IPS-18a (cell line): ENCODE results near the gene LRIG1.

Experiments
- H3K27ac ChIP-seq: one replicate; pipeline ENCODE4 v1.5.1; 2013; ENCODE audit warnings: low read length
- H3K27me3 ChIP-seq: one replicate; pipeline ENCODE4 v1.6.1; 2013; ENCODE audit warnings: mild to moderate bottlenecking, low read length; ENCODE audit not compliant: control insufficient read depth, insufficient read depth
- H3K36me3 ChIP-seq: one replicate; pipeline ENCODE4 v1.6.1; 2013; ENCODE audit warnings: low read depth, low read length; ENCODE audit not compliant: control insufficient read depth
- H3K4me1 ChIP-seq: one replicate; pipeline ENCODE4 v1.6.1; 2013; ENCODE audit warnings: low read depth, low read length; ENCODE audit not compliant: control insufficient read depth
- H3K4me3 ChIP-seq: one replicate; pipeline ENCODE4 v1.5.1; 2013; ENCODE audit warnings: low read length
- H3K9ac ChIP-seq: one replicate; pipeline ENCODE4 v1.6.1; 2013; ENCODE audit warnings: mild to moderate bottlenecking, low read length, moderate library complexity
- H3K9me3 ChIP-seq: one replicate; pipeline ENCODE4 v1.6.1; 2013; ENCODE audit warnings: low read depth, low read length; ENCODE audit not compliant: control insufficient read depth

The LRIG1 gene

GRCh38 chr3:66365080-66365479, 135.7 kb downstream of the LRIG1 start:
- H3K9ac ChIP-seq, result no peak overlapping the region
- H3K36me3 ChIP-seq, result no peaks in the 10 kb centered on the region
- H3K9me3 ChIP-seq, result no peaks in the 10 kb centered on the region
- H3K27me3 ChIP-seq, result no peaks in the 10 kb centered on the region
- H3K4me3 ChIP-seq, result no peak overlapping the region
- H3K27ac ChIP-seq, result no peak overlapping the region
- H3K4me1 ChIP-seq, result peaks cover 18% of the 10 kb centered on the region

DNA sequence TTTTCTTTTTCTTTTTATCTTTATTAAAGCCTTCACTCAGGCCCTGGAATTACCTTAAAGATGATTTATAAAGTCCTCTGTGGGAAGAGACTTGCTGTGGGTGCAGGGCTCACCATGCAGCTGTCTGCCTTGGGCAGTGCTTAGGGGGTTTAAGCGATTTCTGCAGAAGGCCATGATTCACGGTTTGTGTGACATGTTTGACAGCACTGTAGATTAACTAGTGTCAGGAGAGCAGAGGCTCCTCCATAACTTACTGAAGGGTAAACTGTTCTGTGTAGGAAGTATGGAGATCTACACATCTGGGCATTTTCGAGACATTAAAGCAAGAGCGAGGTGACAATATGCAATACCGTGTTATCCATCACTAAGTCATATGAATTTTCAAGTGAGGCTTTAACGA, 137.7 kb downstream of the LRIG1 start:
- no peaks in the 10 kb centered on the region for H3K27me3 ChIP-seq
- no peak overlapping the region for H3K4me3 ChIP-seq
- H3K9ac ChIP-seq, result no peak overlapping the region
- no peak overlapping the region for H3K27ac ChIP-seq
- no peaks in the 10 kb centered on the region for H3K36me3 ChIP-seq
- peaks cover 18% of the 10 kb centered on the region for H3K4me1 ChIP-seq
- H3K9me3 ChIP-seq, result no peaks in the 10 kb centered on the region

- Histone ChIP-seq H3K9me3 (no peaks in the 10 kb centered on the region), H3K4me1 (peaks cover 18% of the 10 kb centered on the region), H3K27ac (no peak overlapping the region), H3K9ac (no peak overlapping the region), H3K27me3 (no peaks in the 10 kb centered on the region), H3K4me3 (no peak overlapping the region), H3K36me3 (no peaks in the 10 kb centered on the region)
Observed at GRCh38 chr3:66362541-66362941, 138.3 kb downstream of the LRIG1 start.

DNA sequence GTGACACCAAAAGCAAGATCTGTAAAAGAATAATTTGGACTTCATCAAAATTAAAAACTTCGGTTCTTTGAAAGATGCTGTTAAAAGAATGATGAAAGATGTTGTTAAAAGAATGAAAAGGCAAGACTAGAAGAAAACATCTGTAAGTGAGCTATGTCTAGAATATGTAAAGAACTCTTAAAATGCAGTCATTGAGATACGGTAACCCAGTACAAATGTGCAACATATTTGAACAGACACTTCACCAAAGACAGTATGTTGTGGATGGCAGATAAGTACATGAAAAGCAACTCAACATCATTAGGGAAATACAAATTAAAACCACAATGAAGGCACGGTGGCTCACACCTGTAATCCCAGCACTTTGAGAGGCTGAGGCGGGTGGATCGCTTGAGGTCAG, 139.5 kb downstream of the LRIG1 start:
- no peaks in the 10 kb centered on the region for H3K27me3 ChIP-seq
- no peaks in the 10 kb centered on the region for H3K36me3 ChIP-seq
- H3K4me3 ChIP-seq, result no peak overlapping the region
- peaks cover 9% of the 10 kb centered on the region for H3K4me1 ChIP-seq
- no peaks in the 10 kb centered on the region for H3K9me3 ChIP-seq
- no peak overlapping the region for H3K9ac ChIP-seq
- no peak overlapping the region for H3K27ac ChIP-seq

GRCh38 chr3:66355997-66356396, 144.8 kb downstream of the LRIG1 start:
- H3K4me1 ChIP-seq, result no peaks in the 10 kb centered on the region
- no peaks in the 10 kb centered on the region for H3K36me3 ChIP-seq
- no peak overlapping the region for H3K9ac ChIP-seq
- H3K4me3 ChIP-seq, result no peak overlapping the region
- no peaks in the 10 kb centered on the region for H3K9me3 ChIP-seq
- no peaks in the 10 kb centered on the region for H3K27me3 ChIP-seq
- no peak overlapping the region for H3K27ac ChIP-seq

GRCh38 chr3:66355394-66355793, 145.4 kb downstream of the LRIG1 start:
- no peaks in the 10 kb centered on the region for H3K9me3 ChIP-seq
- H3K27ac ChIP-seq, result no peak overlapping the region
- no peak overlapping the region for H3K4me3 ChIP-seq
- no peaks in the 10 kb centered on the region for H3K36me3 ChIP-seq
- no peak overlapping the region for H3K9ac ChIP-seq
- H3K27me3 ChIP-seq, result no peaks in the 10 kb centered on the region
- H3K4me1 ChIP-seq, result no peaks in the 10 kb centered on the region

- H3K27ac ChIP-seq, result no peak overlapping the region
Observed at GRCh38 chr3:66354001-66354400, 146.8 kb downstream of the LRIG1 start.

GRCh38 chr3:66353530-66353929, 147.3 kb downstream of the LRIG1 start:
- H3K27ac ChIP-seq, result no peak overlapping the region

More at GRCh38 chr3:66354001-66354400, 146.8 kb downstream of the LRIG1 start:
- Histone ChIP-seq H3K9ac (no peak overlapping the region), H3K27me3 (no peaks in the 10 kb centered on the region), H3K4me3 (no peak overlapping the region), H3K4me1 (no peaks in the 10 kb centered on the region), H3K9me3 (no peaks in the 10 kb centered on the region), H3K36me3 (no peaks in the 10 kb centered on the region)

DNA sequence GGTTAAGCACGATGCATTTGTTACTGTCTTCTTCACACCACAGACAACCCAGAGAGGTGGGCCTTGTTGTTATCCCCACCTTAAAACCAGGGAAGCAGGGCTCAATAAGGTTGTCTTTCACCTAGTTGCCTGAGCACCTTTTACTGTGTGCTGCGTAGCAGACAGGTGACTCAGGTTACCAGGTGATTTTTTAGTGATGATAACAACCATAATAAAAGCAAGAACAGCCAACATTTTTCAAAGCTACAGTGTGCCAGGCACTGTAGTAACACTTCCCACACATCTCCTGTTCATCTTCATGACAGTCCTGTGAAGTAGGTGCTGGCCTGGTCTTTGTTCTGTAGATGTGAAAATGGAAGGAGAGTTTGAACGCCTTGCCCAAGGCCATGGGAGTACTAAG, 147.8 kb downstream of the LRIG1 start:
- Histone ChIP-seq H3K27me3 (no peaks in the 10 kb centered on the region), H3K9me3 (no peaks in the 10 kb centered on the region), H3K4me3 (no peak overlapping the region), H3K27ac (no peak overlapping the region), H3K4me1 (no peaks in the 10 kb centered on the region), H3K9ac (no peak overlapping the region), H3K36me3 (no peaks in the 10 kb centered on the region)

More at GRCh38 chr3:66353530-66353929, 147.3 kb downstream of the LRIG1 start:
- Histone ChIP-seq H3K4me1 (no peaks in the 10 kb centered on the region), H3K36me3 (no peaks in the 10 kb centered on the region), H3K9me3 (no peaks in the 10 kb centered on the region), H3K9ac (no peak overlapping the region), H3K4me3 (no peak overlapping the region), H3K27me3 (no peaks in the 10 kb centered on the region)

GRCh38 chr3:66350601-66351000, 150.2 kb downstream of the LRIG1 start:
- no peaks in the 10 kb centered on the region for H3K4me1 ChIP-seq
- no peaks in the 10 kb centered on the region for H3K9me3 ChIP-seq
- no peak overlapping the region for H3K4me3 ChIP-seq
- H3K27me3 ChIP-seq, result no peaks in the 10 kb centered on the region
- H3K27ac ChIP-seq, result no peak overlapping the region
- H3K9ac ChIP-seq, result no peak overlapping the region
- no peaks in the 10 kb centered on the region for H3K36me3 ChIP-seq

DNA sequence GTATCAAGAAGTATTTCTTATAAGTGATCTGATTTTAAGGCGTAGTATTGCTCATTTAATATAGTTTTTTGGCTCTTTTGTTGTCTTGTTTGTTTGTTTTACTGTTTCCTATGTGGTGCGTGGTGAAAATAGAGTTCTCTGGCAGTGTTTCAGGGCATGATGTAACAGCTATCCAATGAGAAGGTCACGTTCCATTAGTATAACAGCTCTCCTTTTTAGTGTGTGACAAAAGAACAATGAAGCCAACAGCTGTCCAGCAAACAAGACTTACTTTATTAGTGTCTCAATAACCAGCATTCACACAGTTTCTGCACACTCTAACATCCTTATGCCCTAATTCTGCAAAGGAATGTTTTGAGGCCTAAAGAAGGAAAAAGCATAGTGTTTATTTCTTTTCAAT, 152.1 kb downstream of the LRIG1 start:
- H3K36me3 ChIP-seq, result no peaks in the 10 kb centered on the region
- no peak overlapping the region for H3K27ac ChIP-seq
- no peak overlapping the region for H3K4me3 ChIP-seq
- no peaks in the 10 kb centered on the region for H3K27me3 ChIP-seq
- no peak overlapping the region for H3K9ac ChIP-seq
- H3K9me3 ChIP-seq, result no peaks in the 10 kb centered on the region
- H3K4me1 ChIP-seq, result no peaks in the 10 kb centered on the region

GRCh38 chr3:66344848-66345578, 155.8 kb downstream of the LRIG1 start:
- Histone ChIP-seq H3K36me3 (no peaks in the 10 kb centered on the region), H3K27me3 (no peaks in the 10 kb centered on the region), H3K9ac (no peak overlapping the region), H3K27ac (no peak overlapping the region), H3K4me3 (no peak overlapping the region), H3K4me1 (no peaks in the 10 kb centered on the region), H3K9me3 (no peaks in the 10 kb centered on the region)
